ENCODE measurements around the gene LENG9.

GRCh38 chr19:54414156-54414555, 49.4 kb downstream of the LENG9 start:
- TF ChIP-seq, protein P1, sequence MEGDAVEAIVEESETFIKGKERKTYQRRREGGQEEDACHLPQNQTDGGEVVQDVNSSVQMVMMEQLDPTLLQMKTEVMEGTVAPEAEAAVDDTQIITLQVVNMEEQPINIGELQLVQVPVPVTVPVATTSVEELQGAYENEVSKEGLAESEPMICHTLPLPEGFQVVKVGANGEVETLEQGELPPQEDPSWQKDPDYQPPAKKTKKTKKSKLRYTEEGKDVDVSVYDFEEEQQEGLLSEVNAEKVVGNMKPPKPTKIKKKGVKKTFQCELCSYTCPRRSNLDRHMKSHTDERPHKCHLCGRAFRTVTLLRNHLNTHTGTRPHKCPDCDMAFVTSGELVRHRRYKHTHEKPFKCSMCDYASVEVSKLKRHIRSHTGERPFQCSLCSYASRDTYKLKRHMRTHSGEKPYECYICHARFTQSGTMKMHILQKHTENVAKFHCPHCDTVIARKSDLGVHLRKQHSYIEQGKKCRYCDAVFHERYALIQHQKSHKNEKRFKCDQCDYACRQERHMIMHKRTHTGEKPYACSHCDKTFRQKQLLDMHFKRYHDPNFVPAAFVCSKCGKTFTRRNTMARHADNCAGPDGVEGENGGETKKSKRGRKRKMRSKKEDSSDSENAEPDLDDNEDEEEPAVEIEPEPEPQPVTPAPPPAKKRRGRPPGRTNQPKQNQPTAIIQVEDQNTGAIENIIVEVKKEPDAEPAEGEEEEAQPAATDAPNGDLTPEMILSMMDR (IDR thresholded peaks at IDR 0.05): no peak
- TF ChIP-seq POLR2AphosphoS5 (IDR thresholded peaks at IDR 0.05; ENCODE audit: low read depth, low read length) (no peak), REST (IDR thresholded peaks at IDR 0.05; ENCODE audit: insufficient read depth in 1 of 2, low read depth in 2 of 2, low read length in 1 of 2) (no peak), TCF7L2 (IDR thresholded peaks at IDR 0.05; ENCODE audit: low read depth, low read length) (no peak)

Data from Panc1 (cell line).